NCI-H774 (cell line): Measurements from ENCODE around the gene KNDC1.

ENCODE experiments used
- DNase-seq: peaks from one replicate; lab custom pipeline; 2025; lab: John Stamatoyannopoulos, UW

The KNDC1 gene

GRCh38 chr10:133195096-133195495, 35.1 kb downstream of the KNDC1 start:
- DNase-seq = no peak

DNA sequence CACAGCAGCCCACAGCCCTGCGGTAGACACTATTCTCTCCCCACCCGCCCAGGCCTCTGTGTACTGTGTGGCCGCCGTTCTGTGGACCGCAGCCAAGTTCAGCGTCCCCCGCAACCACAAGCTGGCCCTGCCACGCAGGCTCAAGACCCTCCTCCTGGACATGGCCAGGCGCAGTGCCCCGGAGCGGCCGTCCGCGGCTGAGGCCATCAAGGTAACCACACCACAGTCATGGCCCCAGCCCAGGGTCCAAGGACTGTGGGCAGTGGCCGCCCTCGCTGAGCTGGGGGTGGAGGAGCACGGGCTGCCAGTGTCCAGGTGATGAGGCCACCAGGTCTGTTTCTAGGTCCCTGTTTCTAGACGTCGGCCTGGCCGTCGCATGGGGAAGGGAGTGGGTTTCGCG, 35.6 kb downstream of the KNDC1 start:
- no peak for DNase-seq

DNA sequence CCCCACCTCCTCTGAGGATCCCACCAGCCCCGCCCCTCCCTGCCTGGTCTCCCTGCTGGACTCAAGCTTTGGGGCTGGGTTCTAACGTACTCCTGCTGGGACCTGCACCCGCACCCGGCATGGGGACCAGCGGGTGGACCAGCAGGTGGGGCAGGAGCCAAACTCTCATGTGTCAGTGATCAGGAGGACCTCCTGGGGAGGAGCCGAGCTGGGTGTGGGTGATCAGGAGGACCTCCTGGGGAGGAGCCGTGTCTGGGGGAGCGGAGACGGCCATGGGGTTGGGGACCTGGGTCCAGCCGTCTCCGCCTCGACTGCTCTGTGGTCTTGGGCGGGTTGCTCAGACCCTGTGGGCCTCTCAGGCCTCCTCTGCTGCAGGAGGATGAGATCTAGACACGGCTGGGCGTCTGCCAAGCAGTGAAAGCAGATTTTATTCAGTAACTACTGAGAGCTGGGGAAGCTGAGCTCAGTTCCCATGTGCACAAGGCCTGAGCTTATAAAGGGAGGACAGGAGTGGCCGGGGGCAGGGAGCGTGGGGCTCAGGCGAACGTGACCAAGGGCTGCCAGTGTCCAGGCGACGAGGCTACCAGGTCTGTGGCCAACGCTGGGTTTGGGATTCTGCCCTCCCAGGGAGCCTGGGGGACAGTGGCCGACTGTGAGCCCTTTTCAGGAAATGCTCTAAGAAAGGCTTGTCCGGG, 36.3 kb downstream of the KNDC1 start:
- DNase-seq = no peak

DNA sequence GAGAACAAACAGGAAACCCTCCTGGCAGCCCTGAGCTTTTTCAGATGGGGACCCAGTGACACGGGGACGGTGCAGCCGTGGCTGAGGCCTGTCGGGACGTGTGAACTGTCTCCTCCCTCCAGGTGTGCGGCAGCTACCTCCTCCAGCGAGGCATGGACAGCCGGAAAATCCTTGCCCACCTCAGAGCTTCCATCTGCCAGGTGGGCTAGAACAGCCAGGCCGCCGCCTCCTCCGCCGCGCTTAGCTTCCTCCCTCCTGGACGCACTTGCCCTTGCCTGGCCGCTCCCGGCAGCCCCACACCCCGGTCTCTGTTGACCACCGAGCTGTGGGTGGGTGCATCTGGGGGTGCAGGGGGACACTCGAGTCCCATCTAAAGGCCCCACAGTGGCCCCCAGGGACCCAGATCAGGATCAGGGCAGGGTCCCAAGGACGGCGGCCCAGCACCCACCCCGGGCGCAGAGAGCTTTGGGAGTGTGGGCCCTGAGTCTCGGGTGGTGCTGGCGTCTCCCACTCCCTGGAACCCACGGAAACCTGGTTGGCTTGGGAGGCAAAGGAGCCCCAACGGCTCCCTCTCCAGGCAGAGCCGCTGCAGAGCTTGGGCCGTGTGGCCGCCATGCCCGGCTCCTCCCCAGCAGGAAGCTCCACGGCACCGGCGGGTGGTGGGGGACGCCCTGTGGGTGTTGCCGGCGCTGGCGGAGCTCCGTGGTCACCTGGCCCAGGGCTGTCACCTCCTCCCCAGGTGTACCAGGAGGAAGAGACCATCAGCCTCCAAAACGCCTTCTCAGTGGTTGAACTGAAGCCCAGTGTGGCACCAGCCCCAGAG, 37.1 kb downstream of the KNDC1 start:
- DNase-seq = no peak

GRCh38 chr10:133197786-133198185, 37.8 kb downstream of the KNDC1 start:
- DNase-seq = no peak

DNA sequence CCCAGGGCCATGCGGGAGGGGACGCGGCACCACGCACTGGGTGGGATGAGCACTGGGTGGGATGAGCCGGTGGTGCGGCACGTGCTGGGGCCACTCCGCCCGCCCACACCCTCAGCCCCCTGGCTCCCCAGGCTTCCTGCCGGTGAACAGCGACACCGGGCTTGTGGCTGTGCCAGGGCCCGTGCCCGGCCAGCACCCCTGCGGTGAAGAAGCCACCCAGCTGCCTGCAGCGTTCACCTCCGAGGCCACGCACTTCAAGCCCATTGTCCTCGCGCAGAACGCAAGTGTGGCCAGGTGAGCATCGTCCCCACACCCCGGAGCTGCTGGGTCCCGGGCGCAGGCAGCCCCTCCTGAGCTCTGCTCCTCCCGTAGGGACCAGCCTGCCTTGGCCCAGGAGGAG, 38.2 kb downstream of the KNDC1 start:
- DNase-seq = no peak

DNA sequence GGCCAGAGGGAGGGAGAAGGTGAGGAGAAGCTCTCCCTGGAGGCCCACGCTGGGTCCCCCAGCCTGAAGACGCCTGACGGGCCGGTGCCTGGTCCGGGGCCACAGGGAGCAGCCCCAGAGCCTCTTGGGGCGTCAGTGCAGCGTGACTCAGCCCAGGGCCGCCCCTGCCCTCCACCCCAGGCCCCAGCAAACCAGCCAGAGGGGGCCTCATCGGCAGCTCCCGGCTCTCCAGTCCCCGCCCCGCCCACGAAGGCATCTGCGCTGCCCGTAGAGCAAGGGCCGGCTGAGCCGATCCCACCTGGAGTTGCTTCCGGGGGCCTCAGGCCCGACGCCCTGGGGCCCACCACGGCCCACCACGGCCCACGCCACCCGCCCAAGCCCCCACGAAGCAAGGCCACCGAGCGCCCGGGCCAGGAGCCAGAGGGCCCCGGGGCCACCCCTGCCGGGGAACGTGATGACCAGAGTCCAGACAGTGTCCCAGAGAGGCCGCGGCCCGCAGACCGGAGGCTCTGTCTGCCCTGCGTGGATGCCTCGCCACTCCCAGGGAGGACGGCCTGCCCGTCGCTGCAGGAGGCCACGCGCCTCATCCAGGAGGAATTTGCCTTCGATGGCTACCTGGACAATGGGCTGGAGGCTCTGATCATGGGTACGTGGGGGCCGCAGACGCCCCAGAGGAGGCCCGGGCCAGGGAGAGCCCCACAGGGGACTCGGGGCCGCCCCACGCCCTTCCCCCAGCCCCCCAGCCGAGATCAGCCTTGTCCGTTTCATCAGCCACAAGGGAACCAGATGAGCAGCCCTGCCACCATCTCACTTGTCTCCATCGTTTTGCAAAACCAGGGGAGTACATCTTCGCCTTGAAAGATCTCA, 38.8 kb downstream of the KNDC1 start:
- no peak for DNase-seq

DNA sequence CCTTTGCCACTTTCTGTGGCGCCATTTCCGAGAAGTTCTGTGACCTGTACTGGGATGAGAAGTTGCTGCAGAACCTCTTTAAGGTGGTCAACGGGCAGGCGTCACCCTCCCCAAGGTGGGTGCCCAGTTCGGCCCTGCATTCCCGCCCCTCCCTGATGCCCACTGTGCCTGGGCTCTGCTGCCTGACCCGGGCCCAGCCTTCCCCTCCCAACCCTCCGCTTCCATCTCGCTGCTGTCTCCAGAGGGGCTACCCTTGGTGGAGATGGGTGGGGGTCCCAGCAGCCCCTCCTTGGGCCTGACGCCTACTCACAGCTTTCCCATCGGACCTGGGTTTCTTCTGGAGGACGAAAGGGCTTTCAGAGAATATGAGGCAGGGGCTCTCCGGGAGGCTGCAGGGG, 39.5 kb downstream of the KNDC1 start:
- no peak for DNase-seq

GRCh38 chr10:133199992-133200611, 40.1 kb downstream of the KNDC1 start:
- no peak for DNase-seq

DNA sequence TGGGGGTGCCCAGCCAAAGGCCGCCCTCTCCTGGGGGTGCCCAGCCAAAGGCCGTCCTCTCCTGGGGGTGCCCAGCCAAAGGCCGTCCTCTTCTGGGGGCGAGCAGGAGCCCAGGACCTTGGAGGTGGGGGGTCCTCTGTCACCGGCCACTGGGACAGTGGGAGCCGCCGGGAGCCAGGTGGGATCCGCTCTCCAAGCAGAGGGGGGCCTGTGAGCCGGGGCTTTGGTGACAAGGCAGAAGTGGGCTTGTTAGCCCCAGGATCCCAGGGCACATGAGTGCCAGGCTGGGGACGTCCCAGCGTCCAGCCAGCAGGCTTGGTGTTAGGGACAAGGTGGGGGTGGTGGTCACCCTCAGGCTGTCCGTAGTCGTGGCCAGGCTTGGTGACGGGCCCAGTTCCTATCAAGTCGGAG, 40.6 kb downstream of the KNDC1 start:
- no peak for DNase-seq

GRCh38 chr10:133201151-133201947, 41.3 kb downstream of the KNDC1 start:
- no peak for DNase-seq

DNA sequence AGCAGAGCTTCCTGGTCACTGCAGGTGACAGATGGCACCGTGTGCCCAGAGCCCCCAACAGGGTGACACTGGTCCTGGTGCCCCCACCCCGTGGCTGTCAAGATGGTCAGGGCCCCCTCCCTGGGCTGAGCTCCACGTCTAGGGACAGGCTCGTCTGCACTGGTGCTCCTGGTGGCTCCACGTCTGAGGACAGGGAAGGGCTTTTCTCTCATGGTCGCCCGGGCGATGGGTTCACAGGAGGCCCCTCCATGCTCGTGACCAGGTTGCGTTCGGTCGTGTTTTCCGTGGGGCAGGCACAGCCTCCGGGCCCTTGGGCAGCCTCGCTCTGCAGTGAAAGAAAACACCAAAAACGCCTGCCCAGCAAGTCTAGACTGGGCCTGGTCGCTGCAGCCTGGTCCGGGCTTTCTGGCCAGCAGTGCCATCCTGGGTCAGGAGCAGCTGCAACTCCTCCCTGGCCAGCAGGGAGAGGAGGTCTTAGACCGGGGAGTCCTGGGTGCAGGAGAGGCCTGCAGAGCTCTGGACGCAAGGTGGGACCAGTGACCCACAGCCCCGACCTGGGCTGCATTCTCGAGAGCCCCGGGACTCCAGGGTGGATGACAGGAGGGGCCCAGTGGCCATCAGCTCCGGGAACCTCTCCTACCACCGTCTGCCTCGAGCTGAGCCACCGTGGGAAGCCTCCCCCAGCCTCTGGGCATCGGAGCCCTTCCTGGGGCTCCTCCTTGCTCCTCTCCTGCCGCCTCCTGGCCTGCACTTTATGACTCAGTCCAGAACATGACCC, 42.1 kb downstream of the KNDC1 start:
- no peak for DNase-seq

DNA sequence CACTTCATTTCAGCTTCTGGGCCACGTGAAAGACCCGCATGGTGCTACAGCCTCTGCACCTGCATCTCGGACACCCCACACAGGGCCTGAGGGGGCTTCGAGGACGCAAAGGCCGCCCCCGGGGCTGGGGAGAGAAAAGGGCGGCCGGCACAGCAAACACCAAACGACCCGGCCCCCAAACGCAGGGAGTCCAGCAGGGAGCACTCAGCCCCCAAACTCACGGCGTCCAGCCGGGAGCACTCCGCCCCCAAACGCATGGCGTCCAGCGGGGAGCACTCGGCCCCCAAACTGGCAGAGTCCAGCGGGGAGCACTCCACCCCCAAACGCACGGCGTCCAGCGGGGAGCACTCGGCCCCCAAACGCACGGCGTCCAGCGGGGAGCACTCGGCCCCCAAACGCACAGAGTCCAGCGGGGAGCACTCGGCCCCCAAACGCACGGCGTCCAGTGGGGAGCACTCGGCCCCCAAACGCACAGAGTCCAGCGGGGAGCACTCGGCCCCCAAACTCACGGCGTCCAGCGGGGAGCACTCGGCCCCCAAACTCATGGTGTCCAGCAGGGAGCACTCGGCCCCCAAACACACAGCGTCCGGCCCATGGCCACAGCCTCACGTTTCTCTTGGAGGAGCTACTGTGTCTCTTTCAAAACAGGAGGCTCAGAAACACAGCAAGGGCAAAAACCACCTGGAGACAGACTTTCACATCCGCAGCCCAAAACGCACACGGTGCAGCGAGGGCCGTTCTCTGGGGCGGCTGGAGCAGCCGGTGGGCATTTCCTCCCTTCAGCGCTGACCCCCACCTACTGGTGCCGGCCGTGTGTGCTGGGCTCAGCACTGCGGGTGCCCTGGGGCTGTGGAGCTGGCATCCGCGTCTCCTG, 43.0 kb downstream of the KNDC1 start:
- DNase-seq = no peak

DNA sequence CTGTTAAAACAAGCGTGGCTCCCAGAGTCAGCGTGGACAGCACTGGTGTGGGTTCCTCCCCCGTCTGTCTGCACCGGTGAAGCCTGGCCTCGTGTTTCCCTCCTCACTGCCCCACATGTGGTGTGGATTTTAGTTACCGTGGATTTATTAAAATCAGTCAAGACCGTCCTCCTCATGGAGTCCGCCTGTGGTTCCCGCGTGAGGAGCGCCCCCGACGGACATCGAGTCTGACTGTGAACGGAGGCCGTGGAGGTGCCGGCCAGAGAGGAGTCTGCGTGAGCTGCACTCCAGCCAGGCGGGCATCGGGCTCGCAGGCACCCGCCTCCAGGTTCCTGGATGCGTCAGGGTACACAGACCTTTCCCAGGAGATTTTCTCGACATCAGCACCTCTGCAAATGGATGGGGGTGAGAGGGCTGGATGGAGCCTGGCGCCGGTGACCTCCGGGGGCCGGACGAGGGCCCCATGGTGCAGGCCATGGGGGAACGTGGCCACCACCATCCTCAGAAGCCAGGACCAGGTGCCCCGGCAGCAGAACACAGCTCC, 43.7 kb downstream of the KNDC1 start:
- DNase-seq = no peak

DNA sequence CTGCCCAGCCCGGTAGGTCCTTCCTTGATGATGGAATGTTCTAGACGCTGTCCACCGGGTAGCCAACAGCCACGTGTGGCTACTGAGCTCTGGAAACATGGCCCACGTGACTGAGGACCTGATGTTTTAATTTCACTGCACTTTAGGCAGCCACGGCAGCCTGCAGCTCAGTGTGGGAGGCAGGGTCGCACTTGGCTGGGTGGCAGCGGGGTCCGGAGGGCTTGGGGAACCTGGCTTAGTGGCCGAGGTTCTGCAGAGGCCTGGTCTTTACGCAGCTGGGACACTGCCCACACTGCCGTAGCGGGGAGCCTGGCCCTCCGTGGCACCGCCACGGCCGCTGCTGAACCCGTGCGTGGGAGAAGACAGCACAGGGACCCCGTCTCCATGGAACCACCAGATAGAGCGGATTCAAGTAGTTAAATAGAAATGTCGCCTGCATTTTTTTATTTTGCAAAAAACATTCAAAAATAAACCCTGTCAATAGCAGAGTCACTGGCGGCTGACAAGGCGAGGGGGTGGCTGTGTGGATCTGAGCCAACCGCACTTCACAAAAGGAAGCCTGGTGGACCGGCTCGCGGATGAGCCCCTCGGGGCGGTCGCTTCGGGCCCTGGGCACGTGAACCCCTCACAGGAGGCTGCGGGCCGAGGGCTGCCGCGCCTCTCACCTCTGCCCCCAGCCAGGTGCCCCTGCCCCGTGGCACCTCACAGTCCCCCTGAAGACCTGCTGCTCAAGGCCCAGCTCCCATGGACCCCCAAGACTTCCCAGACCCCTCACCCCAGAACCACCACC, 44.4 kb downstream of the KNDC1 start:
- DNase-seq = no peak

DNA sequence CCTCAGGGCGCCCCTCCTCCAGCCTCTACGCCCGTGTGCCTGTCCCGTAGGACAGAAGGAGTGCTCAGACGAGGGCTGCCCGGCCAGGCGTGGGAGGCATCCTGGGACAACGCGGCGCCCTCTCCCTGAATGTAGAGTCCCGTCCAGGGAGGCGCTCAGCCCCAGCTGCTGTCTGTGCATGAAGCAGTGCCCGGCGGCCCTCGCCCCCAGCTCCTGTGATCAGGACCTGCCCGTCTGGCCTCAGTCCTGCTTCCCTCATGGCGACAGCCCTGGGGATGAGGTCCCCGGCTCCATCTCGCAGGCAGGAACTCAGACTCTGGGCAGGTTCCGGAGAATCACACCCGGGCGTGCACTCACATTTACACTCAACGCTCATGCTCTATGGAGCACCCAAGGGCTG, 45.1 kb downstream of the KNDC1 start:
- DNase-seq = no peak

DNA sequence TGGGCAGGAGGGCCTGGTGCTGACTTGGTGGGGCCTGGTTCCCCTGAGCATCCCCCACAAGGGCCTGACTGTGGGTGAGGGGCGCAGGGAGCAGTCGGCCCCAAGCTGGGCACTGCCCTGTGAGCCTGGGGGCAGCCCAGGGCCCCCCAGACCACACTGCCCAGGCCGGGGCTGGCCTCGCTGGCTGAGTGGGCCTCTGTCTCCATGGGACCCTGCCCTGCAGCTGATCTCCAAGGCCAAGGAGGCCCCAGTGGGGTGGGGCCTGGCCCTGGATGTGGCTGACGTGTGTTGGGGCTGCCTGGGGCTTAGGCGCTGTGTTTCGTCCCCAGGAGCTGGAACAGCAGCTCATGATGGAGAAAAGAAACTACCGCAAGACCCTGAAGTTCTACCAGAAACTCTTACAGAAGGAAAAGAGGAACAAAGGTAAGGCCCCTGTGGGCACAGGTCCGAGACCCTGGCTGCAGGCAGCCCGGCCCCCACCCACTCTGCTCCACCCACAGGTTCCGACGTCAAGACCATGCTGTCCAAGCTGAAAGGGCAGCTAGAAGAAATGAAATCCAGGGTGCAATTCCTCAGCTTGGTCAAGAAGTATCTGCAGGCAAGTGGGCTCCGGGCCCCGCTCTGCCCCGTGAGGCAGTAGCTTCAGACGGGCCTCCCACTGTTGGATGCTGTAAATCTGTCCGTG, 46.5 kb downstream of the KNDC1 start:
- no peak for DNase-seq

GRCh38 chr10:133207041-133207600, 47.1 kb downstream of the KNDC1 start:
- no peak for DNase-seq
